ENCODE results near the gene PYGO2. TPM values are rescaled to one million over a fixed set of nuclear protein-coding genes. Genes with fewer than 3 reads are reported as not detected.

PYGO2 gene
- total RNA-seq, 1 experiment from 2014 or later, result 37.4 TPM

DNA sequence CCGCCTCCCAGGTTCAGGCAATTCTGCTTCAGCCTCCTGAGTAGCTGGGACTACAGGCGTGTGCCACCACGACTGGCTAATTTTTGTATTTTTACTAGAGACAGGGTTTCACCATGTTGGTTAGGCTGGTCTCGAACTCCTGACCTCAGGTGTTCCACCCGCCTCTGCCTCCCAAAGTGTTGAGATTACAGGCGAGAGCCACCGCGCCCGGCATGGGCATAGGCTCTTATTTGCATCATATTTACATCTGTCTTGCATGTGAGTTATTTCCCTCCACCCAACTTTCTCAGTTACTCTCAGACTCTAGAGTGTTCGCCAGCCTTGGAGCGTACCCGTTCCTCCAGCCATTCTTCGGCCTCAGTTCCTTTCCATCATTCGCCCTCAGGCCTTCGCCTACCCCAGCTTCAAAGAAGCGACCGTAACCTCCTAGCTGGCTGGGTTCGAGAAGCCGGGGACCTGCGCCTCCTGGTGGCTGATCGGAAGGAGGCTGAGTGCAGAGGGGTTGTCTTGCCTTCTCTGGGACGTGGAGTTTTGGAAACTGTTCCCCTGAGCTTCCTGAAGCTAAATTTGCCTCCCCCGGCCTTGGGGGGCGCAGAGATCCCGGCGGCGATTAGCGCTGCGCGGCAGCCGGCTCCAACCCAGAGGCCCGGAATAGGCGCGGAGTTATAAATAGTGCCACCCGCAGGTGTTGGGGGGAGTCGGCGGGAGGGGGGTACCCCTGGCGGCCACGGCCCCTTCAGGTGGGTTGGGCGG lies 37.4 kb upstream of the PYGO2 start (continued):
- TF ChIP-seq, protein P1, sequence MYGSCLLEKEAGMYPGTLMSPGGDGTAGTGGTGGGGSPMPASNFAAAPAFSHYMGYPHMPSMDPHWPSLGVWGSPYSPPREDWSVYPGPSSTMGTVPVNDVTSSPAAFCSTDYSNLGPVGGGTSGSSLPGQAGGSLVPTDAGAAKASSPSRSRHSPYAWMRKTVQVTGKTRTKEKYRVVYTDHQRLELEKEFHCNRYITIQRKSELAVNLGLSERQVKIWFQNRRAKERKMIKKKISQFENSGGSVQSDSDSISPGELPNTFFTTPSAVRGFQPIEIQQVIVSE (CRISPR knock-in tag; IDR thresholded peaks at IDR 0.05; ENCODE audit: borderline replicate concordance), result no peak
- TF ChIP-seq, protein P2, sequence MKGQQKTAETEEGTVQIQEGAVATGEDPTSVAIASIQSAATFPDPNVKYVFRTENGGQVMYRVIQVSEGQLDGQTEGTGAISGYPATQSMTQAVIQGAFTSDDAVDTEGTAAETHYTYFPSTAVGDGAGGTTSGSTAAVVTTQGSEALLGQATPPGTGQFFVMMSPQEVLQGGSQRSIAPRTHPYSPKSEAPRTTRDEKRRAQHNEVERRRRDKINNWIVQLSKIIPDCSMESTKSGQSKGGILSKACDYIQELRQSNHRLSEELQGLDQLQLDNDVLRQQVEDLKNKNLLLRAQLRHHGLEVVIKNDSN (CRISPR knock-in tag; IDR thresholded peaks at IDR 0.05), result no peak
- no peak for TF ChIP-seq TEAD4 (CRISPR knock-in tag; IDR thresholded peaks at IDR 0.05)
- TF ChIP-seq, protein P3, sequence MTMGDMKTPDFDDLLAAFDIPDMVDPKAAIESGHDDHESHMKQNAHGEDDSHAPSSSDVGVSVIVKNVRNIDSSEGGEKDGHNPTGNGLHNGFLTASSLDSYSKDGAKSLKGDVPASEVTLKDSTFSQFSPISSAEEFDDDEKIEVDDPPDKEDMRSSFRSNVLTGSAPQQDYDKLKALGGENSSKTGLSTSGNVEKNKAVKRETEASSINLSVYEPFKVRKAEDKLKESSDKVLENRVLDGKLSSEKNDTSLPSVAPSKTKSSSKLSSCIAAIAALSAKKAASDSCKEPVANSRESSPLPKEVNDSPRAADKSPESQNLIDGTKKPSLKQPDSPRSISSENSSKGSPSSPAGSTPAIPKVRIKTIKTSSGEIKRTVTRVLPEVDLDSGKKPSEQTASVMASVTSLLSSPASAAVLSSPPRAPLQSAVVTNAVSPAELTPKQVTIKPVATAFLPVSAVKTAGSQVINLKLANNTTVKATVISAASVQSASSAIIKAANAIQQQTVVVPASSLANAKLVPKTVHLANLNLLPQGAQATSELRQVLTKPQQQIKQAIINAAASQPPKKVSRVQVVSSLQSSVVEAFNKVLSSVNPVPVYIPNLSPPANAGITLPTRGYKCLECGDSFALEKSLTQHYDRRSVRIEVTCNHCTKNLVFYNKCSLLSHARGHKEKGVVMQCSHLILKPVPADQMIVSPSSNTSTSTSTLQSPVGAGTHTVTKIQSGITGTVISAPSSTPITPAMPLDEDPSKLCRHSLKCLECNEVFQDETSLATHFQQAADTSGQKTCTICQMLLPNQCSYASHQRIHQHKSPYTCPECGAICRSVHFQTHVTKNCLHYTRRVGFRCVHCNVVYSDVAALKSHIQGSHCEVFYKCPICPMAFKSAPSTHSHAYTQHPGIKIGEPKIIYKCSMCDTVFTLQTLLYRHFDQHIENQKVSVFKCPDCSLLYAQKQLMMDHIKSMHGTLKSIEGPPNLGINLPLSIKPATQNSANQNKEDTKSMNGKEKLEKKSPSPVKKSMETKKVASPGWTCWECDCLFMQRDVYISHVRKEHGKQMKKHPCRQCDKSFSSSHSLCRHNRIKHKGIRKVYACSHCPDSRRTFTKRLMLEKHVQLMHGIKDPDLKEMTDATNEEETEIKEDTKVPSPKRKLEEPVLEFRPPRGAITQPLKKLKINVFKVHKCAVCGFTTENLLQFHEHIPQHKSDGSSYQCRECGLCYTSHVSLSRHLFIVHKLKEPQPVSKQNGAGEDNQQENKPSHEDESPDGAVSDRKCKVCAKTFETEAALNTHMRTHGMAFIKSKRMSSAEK (CRISPR knock-in tag; IDR thresholded peaks at IDR 0.05; ENCODE audit: borderline replicate concordance), result no peak
- TF ChIP-seq, protein P4, sequence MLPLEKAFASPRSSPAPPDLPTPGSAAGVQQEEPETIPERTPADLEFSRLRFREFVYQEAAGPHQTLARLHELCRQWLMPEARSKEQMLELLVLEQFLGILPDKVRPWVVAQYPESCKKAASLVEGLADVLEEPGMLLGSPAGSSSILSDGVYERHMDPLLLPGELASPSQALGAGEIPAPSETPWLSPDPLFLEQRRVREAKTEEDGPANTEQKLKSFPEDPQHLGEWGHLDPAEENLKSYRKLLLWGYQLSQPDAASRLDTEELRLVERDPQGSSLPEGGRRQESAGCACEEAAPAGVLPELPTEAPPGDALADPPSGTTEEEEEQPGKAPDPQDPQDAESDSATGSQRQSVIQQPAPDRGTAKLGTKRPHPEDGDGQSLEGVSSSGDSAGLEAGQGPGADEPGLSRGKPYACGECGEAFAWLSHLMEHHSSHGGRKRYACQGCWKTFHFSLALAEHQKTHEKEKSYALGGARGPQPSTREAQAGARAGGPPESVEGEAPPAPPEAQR (CRISPR knock-in tag; IDR thresholded peaks at IDR 0.05), result no peak
- no peak for TF ChIP-seq GTF2I (CRISPR knock-in tag; conservative IDR thresholded peaks at IDR 0.05)
- TF ChIP-seq CREB1 (CRISPR knock-in tag; IDR thresholded peaks at IDR 0.05), result no peak
- TF ChIP-seq IRF2 (CRISPR knock-in tag; IDR thresholded peaks at IDR 0.05; ENCODE audit: borderline replicate concordance, low read depth), result no peak
- TF ChIP-seq, protein P5, sequence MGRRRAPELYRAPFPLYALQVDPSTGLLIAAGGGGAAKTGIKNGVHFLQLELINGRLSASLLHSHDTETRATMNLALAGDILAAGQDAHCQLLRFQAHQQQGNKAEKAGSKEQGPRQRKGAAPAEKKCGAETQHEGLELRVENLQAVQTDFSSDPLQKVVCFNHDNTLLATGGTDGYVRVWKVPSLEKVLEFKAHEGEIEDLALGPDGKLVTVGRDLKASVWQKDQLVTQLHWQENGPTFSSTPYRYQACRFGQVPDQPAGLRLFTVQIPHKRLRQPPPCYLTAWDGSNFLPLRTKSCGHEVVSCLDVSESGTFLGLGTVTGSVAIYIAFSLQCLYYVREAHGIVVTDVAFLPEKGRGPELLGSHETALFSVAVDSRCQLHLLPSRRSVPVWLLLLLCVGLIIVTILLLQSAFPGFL (CRISPR knock-in tag; IDR thresholded peaks at IDR 0.05; ENCODE audit: borderline replicate concordance), result no peak

DNA sequence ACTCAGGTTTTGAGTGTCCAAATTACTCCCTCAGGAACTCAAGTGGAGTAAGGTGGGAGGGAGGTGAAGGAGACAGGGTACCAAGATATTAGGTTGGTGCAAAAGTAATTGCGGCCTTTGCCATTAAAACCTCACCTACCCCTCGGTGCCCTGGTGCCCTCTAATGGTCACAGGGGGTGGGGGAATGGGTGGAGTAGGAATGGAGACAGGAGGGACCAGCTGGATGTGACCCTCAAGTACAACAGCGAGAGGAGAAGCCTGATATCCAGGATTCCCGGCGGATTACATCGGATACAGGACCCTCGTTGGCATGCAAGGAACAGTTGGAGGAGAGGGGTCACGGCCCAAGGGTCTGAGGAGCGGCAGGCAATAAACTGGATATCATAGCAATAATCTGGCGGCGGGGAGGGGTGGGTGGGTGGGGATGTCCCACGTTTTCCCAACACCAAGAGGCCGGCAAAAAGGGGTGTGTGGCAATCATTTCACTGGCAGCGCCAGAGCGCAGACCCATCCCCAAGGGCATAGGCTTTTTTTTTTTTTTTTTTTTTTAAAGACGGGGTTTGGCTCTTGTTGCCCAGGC lies 36.7 kb upstream of the PYGO2 start:
- ATAC-seq (no peak), DNase-seq (ENCODE audit: low spot score) (no peak)
- Mint-ChIP-seq H3K9me3 (no peaks in the 10 kb centered on the region), H3K4me1 (peaks cover 20% of the 10 kb centered on the region), H3K36me3 (no peaks in the 10 kb centered on the region), H3K27ac (no peak overlapping the region), H3K27me3 (ENCODE audit: low read depth) (no peaks in the 10 kb centered on the region; the same call in 1 of the 2 replicates), H3K4me3 (peak overlapping the region; percentile 88)
- ChIA-PET CTCF (interaction anchor here (0.5 to 10.3 kb wide), 35 partner anchors 8 to 439 kb away, joined by 3 to 176 read pairs (median 8); partner anchors contain the start of genes ADAM15, EFNA3, FLAD1 and KRTCAP2), POLR2A (interaction anchor here (0.6 to 13.0 kb wide), 9 partner anchors 16 to 196 kb away, joined by 3 to 176 read pairs (median 8); partner anchors contain the start of genes ADAM15, CKS1B, FLAD1 and PBXIP1)
- TF ChIP-seq, protein P6, sequence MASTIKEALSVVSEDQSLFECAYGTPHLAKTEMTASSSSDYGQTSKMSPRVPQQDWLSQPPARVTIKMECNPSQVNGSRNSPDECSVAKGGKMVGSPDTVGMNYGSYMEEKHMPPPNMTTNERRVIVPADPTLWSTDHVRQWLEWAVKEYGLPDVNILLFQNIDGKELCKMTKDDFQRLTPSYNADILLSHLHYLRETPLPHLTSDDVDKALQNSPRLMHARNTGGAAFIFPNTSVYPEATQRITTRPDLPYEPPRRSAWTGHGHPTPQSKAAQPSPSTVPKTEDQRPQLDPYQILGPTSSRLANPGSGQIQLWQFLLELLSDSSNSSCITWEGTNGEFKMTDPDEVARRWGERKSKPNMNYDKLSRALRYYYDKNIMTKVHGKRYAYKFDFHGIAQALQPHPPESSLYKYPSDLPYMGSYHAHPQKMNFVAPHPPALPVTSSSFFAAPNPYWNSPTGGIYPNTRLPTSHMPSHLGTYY (CRISPR knock-in tag; IDR thresholded peaks at IDR 0.05), result 0 out of 2 replicates have a peak, but pooled peaks have one; percentile 35
- TF ChIP-seq, protein P7, sequence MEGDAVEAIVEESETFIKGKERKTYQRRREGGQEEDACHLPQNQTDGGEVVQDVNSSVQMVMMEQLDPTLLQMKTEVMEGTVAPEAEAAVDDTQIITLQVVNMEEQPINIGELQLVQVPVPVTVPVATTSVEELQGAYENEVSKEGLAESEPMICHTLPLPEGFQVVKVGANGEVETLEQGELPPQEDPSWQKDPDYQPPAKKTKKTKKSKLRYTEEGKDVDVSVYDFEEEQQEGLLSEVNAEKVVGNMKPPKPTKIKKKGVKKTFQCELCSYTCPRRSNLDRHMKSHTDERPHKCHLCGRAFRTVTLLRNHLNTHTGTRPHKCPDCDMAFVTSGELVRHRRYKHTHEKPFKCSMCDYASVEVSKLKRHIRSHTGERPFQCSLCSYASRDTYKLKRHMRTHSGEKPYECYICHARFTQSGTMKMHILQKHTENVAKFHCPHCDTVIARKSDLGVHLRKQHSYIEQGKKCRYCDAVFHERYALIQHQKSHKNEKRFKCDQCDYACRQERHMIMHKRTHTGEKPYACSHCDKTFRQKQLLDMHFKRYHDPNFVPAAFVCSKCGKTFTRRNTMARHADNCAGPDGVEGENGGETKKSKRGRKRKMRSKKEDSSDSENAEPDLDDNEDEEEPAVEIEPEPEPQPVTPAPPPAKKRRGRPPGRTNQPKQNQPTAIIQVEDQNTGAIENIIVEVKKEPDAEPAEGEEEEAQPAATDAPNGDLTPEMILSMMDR (IDR thresholded peaks at IDR 0.05), result no peak
- no peak for TF ChIP-seq ZNF317 (CRISPR knock-in tag; IDR thresholded peaks at IDR 0.05; ENCODE audit: borderline replicate concordance, low read depth)

Data from WTC11 (cell line).